HG02870 (cell line): Measurements from ENCODE around the gene PLCB4.
A peak's percentile ranks its signal among the peaks of the same experiment; 100 is the strongest.

Experiments
- ATAC-seq: cut with Tn5 transposase; IDR thresholded peaks from one replicate; pipeline ENCODE4 v1.9.1; 2021; ENCODE audit warnings: mild to moderate bottlenecking, moderate library complexity; ENCODE audit not compliant: unreplicated experiment

PLCB4 gene

GRCh38 chr20:9508240-9508661, 439.4 kb downstream of the PLCB4 start:
- no peak for ATAC-seq

DNA sequence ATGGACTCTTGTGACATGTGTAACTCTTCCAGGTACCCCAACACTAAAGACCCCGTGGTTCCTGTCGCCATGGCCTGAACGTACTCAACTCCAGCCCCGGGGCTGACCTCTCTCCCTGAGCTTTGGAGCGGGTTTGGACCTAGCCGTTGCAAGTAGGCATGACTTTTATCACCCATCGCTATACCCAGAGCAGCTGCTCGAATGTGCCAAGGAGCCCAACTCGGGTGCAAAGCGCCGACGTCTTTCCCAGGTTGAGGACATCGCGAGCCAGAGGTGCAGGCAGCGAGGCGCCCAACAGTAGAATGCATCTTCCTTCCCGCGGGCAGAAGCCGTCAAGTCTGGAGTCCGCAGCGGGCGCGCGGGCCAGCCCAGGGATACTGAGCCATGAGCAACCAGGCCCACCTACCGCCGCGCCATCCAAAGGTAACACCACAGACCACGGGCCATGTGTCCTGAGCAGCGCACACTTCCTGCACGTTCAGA, 439.9 kb downstream of the PLCB4 start:
- no peak for ATAC-seq

- ATAC-seq: no peak
Measured at GRCh38 chr20:9509246-9509645, 440.4 kb downstream of the PLCB4 start.

DNA sequence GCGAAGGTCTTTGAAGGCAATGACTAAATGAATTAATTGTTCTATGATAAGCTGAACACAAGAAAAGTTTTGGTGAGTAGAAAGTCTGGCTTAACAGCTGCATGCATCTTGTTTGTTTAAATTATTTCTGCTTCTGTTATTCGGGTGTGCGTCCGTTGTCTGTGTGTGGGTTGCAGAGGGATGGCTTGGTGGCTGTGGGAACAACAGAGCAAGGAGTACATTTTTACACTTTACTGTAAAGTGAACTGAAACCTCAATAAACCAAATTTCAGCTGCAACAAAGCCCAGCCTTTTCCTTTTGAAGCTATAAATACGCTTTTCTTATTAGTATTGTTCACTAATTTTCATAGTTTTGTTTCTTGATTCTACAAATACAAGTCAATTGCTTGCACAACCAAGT, 442.0 kb downstream of the PLCB4 start:
- ATAC-seq: peak; percentile 61

GRCh38 chr20:9514072-9514460, 445.2 kb downstream of the PLCB4 start:
- no peak for ATAC-seq

DNA sequence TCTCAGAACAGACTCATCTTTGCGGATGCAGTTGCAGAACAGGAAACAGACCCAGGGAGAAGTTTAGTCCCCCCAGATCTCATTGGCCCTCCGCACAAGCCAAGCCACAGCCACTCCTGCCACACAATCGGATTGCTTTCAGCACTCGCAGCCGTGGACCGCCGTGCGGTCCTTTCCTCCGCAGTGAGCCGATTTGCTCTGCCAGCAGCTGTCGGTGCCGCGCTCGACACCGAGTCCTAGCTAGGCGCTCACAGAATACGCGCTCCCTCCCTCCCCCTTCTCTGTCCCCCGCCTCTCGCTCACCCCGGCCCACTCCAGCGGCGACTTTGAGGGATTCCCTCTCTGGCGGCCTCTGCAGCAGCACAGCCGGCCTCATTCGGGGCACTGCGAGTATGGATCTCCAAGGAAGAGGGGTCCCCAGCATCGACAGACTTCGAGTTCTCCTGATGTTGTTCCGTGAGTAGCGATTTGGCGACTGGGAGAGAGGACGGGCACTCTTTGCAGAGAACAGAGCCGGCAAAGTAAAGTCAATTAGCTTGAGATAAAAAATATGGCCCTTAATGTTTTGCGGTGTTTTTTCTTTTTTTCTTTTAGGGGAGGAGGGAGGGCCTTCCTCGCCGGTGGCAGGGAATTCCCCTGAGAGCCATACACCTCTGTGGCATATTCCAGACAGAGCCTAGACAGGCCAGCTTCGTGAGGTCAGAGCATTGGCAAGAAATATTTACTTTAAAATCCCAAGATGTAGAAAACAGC, 445.8 kb downstream of the PLCB4 start, which contains the start of gene LAMP5:
TSS of gene LAMP5 (plus strand) at position 130 of the 753 bp plus-strand sequence. CDS start at position 393, 263 bp downstream.
- no peak for ATAC-seq

DNA sequence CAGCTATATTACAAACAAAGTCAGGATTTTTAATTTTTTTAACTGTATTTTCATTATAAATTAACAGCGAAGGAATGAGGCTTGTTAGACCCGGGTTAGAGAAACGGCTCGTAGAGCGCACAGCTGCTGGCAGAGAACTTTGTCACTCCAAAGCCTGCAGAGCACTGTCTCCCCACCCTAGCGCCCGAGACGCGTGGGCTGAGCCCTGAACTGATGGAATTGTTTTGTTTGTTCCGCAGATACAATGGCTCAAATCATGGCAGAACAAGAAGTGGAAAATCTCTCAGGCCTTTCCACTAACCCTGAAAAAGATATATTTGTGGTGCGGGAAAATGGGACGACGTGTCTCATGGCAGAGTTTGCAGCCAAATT, 446.3 kb downstream of the PLCB4 start:
- no peak for ATAC-seq

GRCh38 chr20:9515741-9516233, 446.9 kb downstream of the PLCB4 start:
- ATAC-seq: no peak

- ATAC-seq: no peak
Measured at GRCh38 chr20:9516234-9516871, 447.5 kb downstream of the PLCB4 start.

GRCh38 chr20:9517297-9518162, 448.6 kb downstream of the PLCB4 start:
- no peak for ATAC-seq

GRCh38 chr20:9518576-9519175, 449.8 kb downstream of the PLCB4 start:
- no peak for ATAC-seq

GRCh38 chr20:9520086-9520485, 451.2 kb downstream of the PLCB4 start:
- ATAC-seq: no peak

DNA sequence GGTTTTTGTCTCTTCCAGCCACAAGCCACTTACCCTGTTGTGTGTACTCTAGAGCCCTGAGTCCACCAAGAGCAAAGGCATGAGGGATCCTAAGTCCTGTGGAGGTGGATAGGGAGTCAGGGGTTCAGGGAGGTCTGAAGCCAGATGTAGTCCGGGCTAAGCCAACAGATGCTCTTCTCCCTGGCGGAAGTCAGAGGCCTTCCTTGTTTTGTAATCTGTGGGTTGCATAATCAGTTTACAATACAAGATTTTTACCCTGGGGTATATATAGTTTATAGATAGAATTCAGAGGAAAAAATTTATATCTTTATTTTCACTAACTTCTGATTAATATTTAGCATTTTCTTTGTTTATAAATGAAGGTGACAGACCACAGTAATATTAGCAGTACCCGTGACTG, 454.7 kb downstream of the PLCB4 start:
- no peak for ATAC-seq
